Purkinje cell (primary cell): ENCODE results near the gene GDPD1. TPM values are rescaled to one million over a fixed set of nuclear protein-coding genes. Genes with fewer than 3 reads are reported as not detected.

Experiments
- polyA plus RNA-seq: library from polyadenylated mRNA; unstranded; fragments of >200 nt; fragmentation: Nextera tagmentation; gene quantifications from 2 replicates; pipeline ENCODE4 v1.2.1, GENCODE V29; 2014

The GDPD1 gene
- 109 and 139 TPM in 2 replicates for polyA plus RNA-seq

GRCh38 chr17:59220328-59221158 is at the start of gene GDPD1:
Gene GDPD1 (plus strand): TSS chr17:59220511. CDS start chr17:59220610, 99 bp downstream.

Other genes with a start within 250 kb of the GDPD1 start
- gene TRIM37, start 113.6 kb upstream of the GDPD1 start, polyA plus RNA-seq, result 161 and 162 TPM in 2 replicates
- gene SKA2, start 65.3 kb upstream of the GDPD1 start, polyA plus RNA-seq, result 59.6 and 60.2 TPM in 2 replicates
- 0.20 and 0.28 TPM in 2 replicates for gene PRR11, start 64.8 kb upstream of the GDPD1 start, polyA plus RNA-seq
- gene SMG8, start 10.5 kb upstream of the GDPD1 start, polyA plus RNA-seq, result 4.2 and 4.9 TPM in 2 replicates
- 5.9 TPM in 2 replicates for gene YPEL2, start 111.1 kb downstream of the GDPD1 start, polyA plus RNA-seq